IMR-90 (cell line): ENCODE results near the gene C6orf58. TPM values are rescaled to one million over a fixed set of nuclear protein-coding genes. Genes with fewer than 3 reads are reported as not detected.

Experiments used
- ATAC-seq: fragments of 200-7000 bp; cut with Tn5 transposase; 2 replicates; pipeline ENCODE4 v1.9.1; 2020; ENCODE audit warnings: low read depth, mild to moderate bottlenecking, moderate library complexity
- BruUV-seq: library from RNA; stranded (reverse); fragments of 400-500 nt; replicated peaks from 2 replicates; lab custom pipeline; 2021; lab: Mats Ljungman, UMichigan
- CTCF ChIA-PET: fragments of 300-600 bp; formaldehyde crosslinking; extraction: SDS; loops from one replicate; lab custom pipeline; 2021; ENCODE audit warnings: antibody characterized with exemption; lab: Yijun Ruan, JAX
- POLR2A ChIA-PET: fragments of 300-600 bp; sonication (Branson Sonifier 250); formaldehyde crosslinking; loops from one replicate; lab custom pipeline; 2022; ENCODE audit warnings: antibody characterized with exemption; ENCODE audit not compliant: unreplicated experiment; lab: Charles Lee
- DNase-seq: peaks from one replicate; pipeline ENCODE4 v3.0.0; 2013
- H2AFZ ChIP-seq: replicated peaks from 2 replicates; pipeline ENCODE3; 2013; ENCODE audit warnings: low read length, mild to moderate bottlenecking; ENCODE audit not compliant: poor library complexity
- H2AK5ac ChIP-seq: 2 replicates; pipeline ENCODE4 v1.6.1; 2013; ENCODE audit warnings: low read depth, low read length, inconsistent platforms
- H2AK9ac ChIP-seq: replicated peaks from 2 replicates; pipeline ENCODE3; 2013; ENCODE audit warnings: mild to moderate bottlenecking, low read depth, low read length, moderate library complexity; ENCODE audit not compliant: poor library complexity
- H2BK120ac ChIP-seq: 2 replicates; pipeline ENCODE4 v1.6.1; 2013; ENCODE audit warnings: low read depth, low read length, inconsistent platforms
- H2BK15ac ChIP-seq: 3 replicates; pipeline ENCODE4 v1.6.1; 2013; ENCODE audit warnings: low read depth, low read length, inconsistent platforms
- H2BK20ac ChIP-seq: 2 replicates; pipeline ENCODE4 v1.6.1; 2013; ENCODE audit warnings: low read depth, mild to moderate bottlenecking, inconsistent platforms, low read length, moderate library complexity
- H2BK5ac ChIP-seq: 2 replicates; pipeline ENCODE4 v1.6.1; 2013; ENCODE audit warnings: mild to moderate bottlenecking, low read depth, low read length, inconsistent platforms; ENCODE audit not compliant: poor library complexity, severe bottlenecking
- H3K14ac ChIP-seq: replicated peaks from 2 replicates; pipeline ENCODE4 v1.6.1; 2013; ENCODE audit warnings: low read depth, low read length, inconsistent platforms
- H3K18ac ChIP-seq: 2 replicates; pipeline ENCODE4 v1.6.1; 2013; ENCODE audit warnings: low read depth, low read length, control low read depth
- H3K23ac ChIP-seq: 2 replicates; pipeline ENCODE4 v1.6.1; 2013; ENCODE audit warnings: low read depth, low read length, inconsistent platforms
- H3K27ac ChIP-seq: 2 replicates; pipeline ENCODE4 v1.5.1; 2013; ENCODE audit warnings: mild to moderate bottlenecking, control low read depth, low read length; ENCODE audit not compliant: insufficient read depth
- H3K27me3 ChIP-seq: 2 replicates; pipeline ENCODE4 v1.6.1; 2013; ENCODE audit warnings: low read length; ENCODE audit not compliant: control insufficient read depth, insufficient read depth
- H3K36me3 ChIP-seq: 2 replicates; pipeline ENCODE4 v1.6.1; 2013; ENCODE audit warnings: low read length, mixed read lengths; ENCODE audit not compliant: control insufficient read depth, insufficient read depth
- H3K4ac ChIP-seq: 2 replicates; pipeline ENCODE4 v1.6.1; 2013; ENCODE audit warnings: low read depth, low read length, inconsistent platforms
- H3K4me1 ChIP-seq: 2 replicates; pipeline ENCODE4 v1.6.1; 2013; ENCODE audit warnings: low read length, mixed read lengths; ENCODE audit not compliant: control insufficient read depth, insufficient read depth
- H3K4me2 ChIP-seq: 2 replicates; pipeline ENCODE4 v1.6.1; 2013; ENCODE audit warnings: low read depth, mild to moderate bottlenecking, control low read depth, low read length, moderate library complexity
- H3K4me3 ChIP-seq: 2 replicates; pipeline ENCODE4 v1.5.1; 2013; ENCODE audit warnings: low read depth, mild to moderate bottlenecking, control low read depth, low read length, moderate library complexity; ENCODE audit not compliant: insufficient read depth
- H3K56ac ChIP-seq: 2 replicates; pipeline ENCODE4 v1.6.1; 2013; ENCODE audit warnings: low read length, inconsistent platforms; ENCODE audit not compliant: insufficient read depth; ENCODE audit errors: extremely low read depth
- H3K79me1 ChIP-seq, 2 experiments: 2 replicates each; pipeline ENCODE4 v1.6.1; 2013; ENCODE audit warnings: low read length in 2 of 2, inconsistent platforms in 1 of 2, low read depth in 1 of 2
- H3K9ac ChIP-seq: 2 replicates; pipeline ENCODE4 v1.6.1; 2013; ENCODE audit warnings: low read depth, low read length, control low read depth
- H3K9me1 ChIP-seq: 2 replicates; pipeline ENCODE4 v1.6.1; 2013; ENCODE audit warnings: low read length, inconsistent platforms; ENCODE audit not compliant: insufficient read depth
- H3K9me3 ChIP-seq: 2 replicates; pipeline ENCODE4 v1.6.1; 2013; ENCODE audit warnings: low read length; ENCODE audit not compliant: control insufficient read depth, insufficient read depth
- H4K20me1 ChIP-seq: 2 replicates; pipeline ENCODE4 v1.6.1; 2013; ENCODE audit warnings: low read length, inconsistent platforms; ENCODE audit not compliant: insufficient read depth
- H4K5ac ChIP-seq: 2 replicates; pipeline ENCODE4 v1.6.1; 2013; ENCODE audit warnings: mild to moderate bottlenecking, low read depth, low read length, control low read depth
- H4K8ac ChIP-seq, 2 experiments: 2 replicates each; pipeline ENCODE4 v1.6.1; 2013; ENCODE audit warnings: low read depth in 2 of 2, low read length in 2 of 2, control low read depth in 1 of 2, inconsistent platforms in 1 of 2
- H4K91ac ChIP-seq: 2 replicates; pipeline ENCODE4 v1.6.1; 2013; ENCODE audit warnings: low read depth, low read length, inconsistent platforms; ENCODE audit not compliant: insufficient read depth
- BHLHE40 ChIP-seq: fragments of 150-350 bp; IDR thresholded peaks from 2 replicates; pipeline ENCODE4 v1.6.1; 2016; ENCODE audit warnings: mild to moderate bottlenecking, low read depth, low read length
- FOS ChIP-seq: fragments of 150-350 bp; IDR thresholded peaks from 2 replicates; pipeline ENCODE4 v1.6.1; 2016; ENCODE audit warnings: low read depth, low read length
- MAZ ChIP-seq: IDR thresholded peaks from 2 replicates; pipeline ENCODE4 v1.6.1; 2012; ENCODE audit warnings: low read depth, mild to moderate bottlenecking, low read length, improper control_type of control experiment, moderate library complexity, borderline replicate concordance
- MXI1 ChIP-seq: IDR thresholded peaks from 2 replicates; pipeline ENCODE4 v1.6.1; 2012; ENCODE audit warnings: low read depth, mild to moderate bottlenecking, low read length, moderate library complexity, borderline replicate concordance
- POLR2A ChIP-seq: IDR thresholded peaks from 2 replicates; pipeline ENCODE4 v1.6.1; 2012; ENCODE audit warnings: mild to moderate bottlenecking, low read depth, low read length
- RAD21 ChIP-seq: IDR thresholded peaks from 2 replicates; pipeline ENCODE4 v1.6.1; 2012; ENCODE audit warnings: low read length, improper control_type of control experiment
- RCOR1 ChIP-seq: IDR thresholded peaks from 2 replicates; pipeline ENCODE4 v1.6.1; 2012; ENCODE audit warnings: mild to moderate bottlenecking, low read length, improper control_type of control experiment; ENCODE audit not compliant: insufficient replicate concordance
- WGBS, 2 experiments: methylation state at CpG; one replicate each; pipeline versions ENCODE4 v1.1.5 to v1.1.7; 2013; ENCODE audit warnings: missing lambda C conversion rate in 2 of 2; ENCODE audit not compliant: insufficient read length in 1 of 2; ENCODE audit errors: extremely low coverage in 2 of 2; 5-methylcytosine and 5-hydroxymethylcytosine counted together
- dilution Hi-C: fragments of 300-500 bp; cut with HindIII; formaldehyde crosslinking; loops from one replicate; pipeline ENCODE4 v1.14.3; 2018; ENCODE audit warnings: low sequenced_read_pairs; ENCODE audit not compliant: unreplicated experiment
- in situ Hi-C: fragments of 300-500 bp; cut with MboI; formaldehyde crosslinking; loops from 3 replicates; pipeline ENCODE4 v1.14.3; 2019; ENCODE audit warnings: low sequenced_read_pairs, inconsistent platforms, mixed read lengths
- intact Hi-C: fragments of 100-400 bp; cut with micrococcal nuclease; formaldehyde crosslinking; loops from 2 replicates; pipeline ENCODE4 v1.10.0; 2022
- polyA plus RNA-seq, 3 experiments: library from polyadenylated mRNA; depleted of rRNA; stranded (reverse); fragments of >200 nt; gene quantifications; 2 replicates each; pipeline ENCODE4 v1.2.3, GENCODE V29; 2012; ENCODE audit warnings: low replicate concordance in 1 of 3
- total RNA-seq: library from RNA; depleted of rRNA; stranded (reverse); fragments of >200 nt; gene quantifications from 2 replicates; pipeline ENCODE4 v1.2.3, GENCODE V29; 2012
- TF ChIP-seq, protein P1 (sequence below): fragments of 150-350 bp; IDR thresholded peaks from 2 replicates; pipeline ENCODE4 v1.6.1; 2016; ENCODE audit warnings: low read depth, mild to moderate bottlenecking, low read length, moderate library complexity, borderline replicate concordance

The C6orf58 gene
- total and polyA plus RNA-seq, 2 of the 4 experiments (the other 2 are of a cell fraction) = 0.09 TPM; not detected in 1

DNA sequence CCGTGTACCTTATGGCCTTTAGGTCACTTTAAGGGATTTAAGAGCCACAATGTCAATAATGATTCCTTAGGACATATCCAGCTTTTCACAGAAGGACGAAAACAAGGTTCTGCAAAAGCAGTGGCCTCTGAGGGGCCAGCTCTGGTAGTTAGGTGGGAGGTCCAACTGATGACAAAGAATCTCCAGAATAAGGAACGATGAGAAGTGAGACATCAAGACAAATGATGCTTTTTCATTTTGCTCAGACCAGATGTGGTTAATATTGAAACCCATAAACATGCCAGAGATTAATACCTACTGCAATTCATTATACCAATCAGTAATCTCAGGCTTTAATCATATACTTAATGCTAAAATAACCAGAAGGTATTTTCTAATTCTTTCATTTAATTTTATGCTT lies 1.9 kb downstream of the C6orf58 start:
- no CpG with 5 or more reads among the region's 3 CpGs for WGBS, 2 experiments
- dilution Hi-C loops = no loop called here
- Histone ChIP-seq H2BK5ac (no peak overlapping the region), H3K4me2 (no peak overlapping the region), H4K8ac (no peak overlapping the region), H2BK20ac (no peak overlapping the region), H2BK120ac (no peak overlapping the region), H3K9ac (no peak overlapping the region), H3K23ac (no peak overlapping the region), H2AK5ac (no peak overlapping the region), H3K9me1 (no peaks in the 10 kb centered on the region), H2BK15ac (no peak overlapping the region), H3K18ac (no peak overlapping the region), H3K56ac (no peak overlapping the region), H4K91ac (no peak overlapping the region), H2AFZ (no peak overlapping the region), H4K20me1 (no peaks in the 10 kb centered on the region), H2AK9ac (no peak overlapping the region), H3K36me3 (no peaks in the 10 kb centered on the region), H3K27ac (no peak overlapping the region), H3K4me1 (no peaks in the 10 kb centered on the region), H3K4ac (no peak overlapping the region), H3K27me3 (peaks cover 3% of the 10 kb centered on the region; the same call in 1 of the 2 replicates), H3K79me1 (no peaks in the 10 kb centered on the region), H3K4me3 (no peak overlapping the region), H4K5ac (no peak overlapping the region), H3K9me3 (no peaks in the 10 kb centered on the region), H3K14ac (no peak overlapping the region)
- intact Hi-C loops = no loop called here
- TF ChIP-seq BHLHE40 (no peak), RCOR1 (no peak), MAZ (no peak), RAD21 (no peak), MXI1 (no peak), POLR2A (no peak), FOS (no peak)
- TF ChIP-seq, protein P1, sequence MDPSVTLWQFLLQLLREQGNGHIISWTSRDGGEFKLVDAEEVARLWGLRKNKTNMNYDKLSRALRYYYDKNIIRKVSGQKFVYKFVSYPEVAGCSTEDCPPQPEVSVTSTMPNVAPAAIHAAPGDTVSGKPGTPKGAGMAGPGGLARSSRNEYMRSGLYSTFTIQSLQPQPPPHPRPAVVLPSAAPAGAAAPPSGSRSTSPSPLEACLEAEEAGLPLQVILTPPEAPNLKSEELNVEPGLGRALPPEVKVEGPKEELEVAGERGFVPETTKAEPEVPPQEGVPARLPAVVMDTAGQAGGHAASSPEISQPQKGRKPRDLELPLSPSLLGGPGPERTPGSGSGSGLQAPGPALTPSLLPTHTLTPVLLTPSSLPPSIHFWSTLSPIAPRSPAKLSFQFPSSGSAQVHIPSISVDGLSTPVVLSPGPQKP = no peak
- BruUV-seq = no TSS peak
- ATAC-seq (no peak), DNase-seq (no peak)
- ChIA-PET CTCF (no interaction called here), POLR2A (no interaction called here)
- in situ Hi-C loops = no loop called here
